ENCODE measurements around the gene AAGAB. TPM values are rescaled to one million over a fixed set of nuclear protein-coding genes. Genes with fewer than 3 reads are reported as not detected.

The AAGAB gene
- total RNA-seq, 4 donors from 2014 or later, result 39.7 to 343 (median 54.1) TPM

- DNase-seq, result no peak
- no peaks in the 10 kb centered on the region for H3K27me3 ChIP-seq
- WGBS, 2 donors (ENCODE audit: low coverage in 1 of 2), result 91 to 100% methylated on average over 5 to 6 of the region's 6 CpGs
- intact Hi-C loops (cut with DNase I; ENCODE audit: low total_unique reads) (no loop called here), in situ Hi-C loops (cut with MboI; ENCODE audit: low pct_ligation_motif_present in 1 of 4, low pct_unique_long_range_greater_than_20kb in 1 of 4, low sequenced_read_pairs in 3 of 4) (no loop called here)
- TF ChIP-seq POLR2A (IDR thresholded peaks at IDR 0.05) (no peak), EP300 (IDR thresholded peaks at IDR 0.05; ENCODE audit: low read depth) (no peak), CTCF (IDR thresholded peaks at IDR 0.05) (no peak), POLR2AphosphoS5 (IDR thresholded peaks at IDR 0.05) (no peak)
- H3K36me3 ChIP-seq, result peaks cover 0 to 8% (median 0%) of the 10 kb centered on the region in 4 donors
- H3K4me3 ChIP-seq, result no peak overlapping the region
- H3K27ac ChIP-seq, result no peak overlapping the region
- peaks cover 0 to 40% (median 15%) of the 10 kb centered on the region in 4 donors for H3K4me1 ChIP-seq
- no peaks in the 10 kb centered on the region for H3K9me3 ChIP-seq
These were observed 82.3 kb downstream of the AAGAB start for GRCh38 chr15:67172172-67172571.

- Histone ChIP-seq H3K27me3 (no peaks in the 10 kb centered on the region), H3K4me1 (peaks cover 0 to 34% (median 11%) of the 10 kb centered on the region in 4 donors), H3K4me3 (no peak overlapping the region), H3K36me3 (peaks cover 0 to 8% (median 0%) of the 10 kb centered on the region in 4 donors), H3K27ac (no peak overlapping the region), H3K9me3 (no peaks in the 10 kb centered on the region)
- TF ChIP-seq POLR2AphosphoS5 (IDR thresholded peaks at IDR 0.05) (no peak), POLR2A (IDR thresholded peaks at IDR 0.05) (no peak), EP300 (IDR thresholded peaks at IDR 0.05; ENCODE audit: low read depth) (no peak), CTCF (IDR thresholded peaks at IDR 0.05) (no peak)
- no peak for DNase-seq
- 79 to 85% methylated on average over 3 to 4 of the region's 4 CpGs for WGBS, 2 donors (ENCODE audit: low coverage in 1 of 2)
- intact Hi-C loops (cut with DNase I; ENCODE audit: low total_unique reads), result no loop called here
- in situ Hi-C loops (cut with MboI; ENCODE audit: low pct_ligation_motif_present in 1 of 4, low pct_unique_long_range_greater_than_20kb in 1 of 4, low sequenced_read_pairs in 3 of 4), result no loop called here
These were observed 83.0 kb downstream of the AAGAB start for GRCh38 chr15:67171471-67171870.

- no peak overlapping the region for H3K4me3 ChIP-seq
- no peaks in the 10 kb centered on the region for H3K9me3 ChIP-seq
- H3K36me3 ChIP-seq, result peaks cover 0 to 8% (median 0%) of the 10 kb centered on the region in 4 donors
- in situ Hi-C loops (cut with MboI; ENCODE audit: low pct_ligation_motif_present in 1 of 4, low pct_unique_long_range_greater_than_20kb in 1 of 4, low sequenced_read_pairs in 3 of 4) (no loop called here), intact Hi-C loops (cut with DNase I; ENCODE audit: low total_unique reads) (no loop called here)
- WGBS, 2 donors (ENCODE audit: low coverage in 1 of 2), result 80 to 85% methylated on average over 2 to 12 of the region's 12 CpGs
- no peak for DNase-seq
- no peak overlapping the region for H3K27ac ChIP-seq
- H3K4me1 ChIP-seq, result peaks cover 0 to 22% (median 4%) of the 10 kb centered on the region in 4 donors
- H3K27me3 ChIP-seq, result no peaks in the 10 kb centered on the region
- TF ChIP-seq CTCF (IDR thresholded peaks at IDR 0.05) (no peak), POLR2A (IDR thresholded peaks at IDR 0.05) (no peak), POLR2AphosphoS5 (IDR thresholded peaks at IDR 0.05) (no peak), EP300 (IDR thresholded peaks at IDR 0.05; ENCODE audit: low read depth) (no peak)
These were observed 84.1 kb downstream of the AAGAB start for GRCh38 chr15:67170143-67170925.

- in situ Hi-C loops (cut with MboI; ENCODE audit: low pct_ligation_motif_present in 1 of 4, low pct_unique_long_range_greater_than_20kb in 1 of 4, low sequenced_read_pairs in 3 of 4) (no loop called here), intact Hi-C loops (cut with DNase I; ENCODE audit: low total_unique reads) (no loop called here)
- peaks cover 0 to 8% (median 0%) of the 10 kb centered on the region in 4 donors for H3K36me3 ChIP-seq
- H3K9me3 ChIP-seq, result no peaks in the 10 kb centered on the region
- DNase-seq, result no peak
- H3K27me3 ChIP-seq, result no peaks in the 10 kb centered on the region
- no peak overlapping the region for H3K4me3 ChIP-seq
- 75% methylated on average over 6 of the region's 6 CpGs; no CpG with 5 or more reads in 1 of the 2 donors for WGBS, 2 donors (ENCODE audit: low coverage in 1 of 2)
- H3K27ac ChIP-seq, result peak overlapping the region in 2 of 4 donors; percentile 1 to 63
- H3K4me1 ChIP-seq, result peaks cover 0 to 17% (median 5%) of the 10 kb centered on the region in 4 donors
- TF ChIP-seq CTCF (IDR thresholded peaks at IDR 0.05) (no peak), POLR2AphosphoS5 (IDR thresholded peaks at IDR 0.05) (no peak), POLR2A (IDR thresholded peaks at IDR 0.05) (no peak), EP300 (IDR thresholded peaks at IDR 0.05; ENCODE audit: low read depth) (no peak)
These were observed 85.8 kb downstream of the AAGAB start for GRCh38 chr15:67168694-67169093.
